Lower leg skin (tissue), 3 donors: ENCODE results near the gene MED10.

Experiments
- CTCF ChIP-seq, 3 donors: fragments of 450-650 bp; IDR thresholded peaks; one replicate each; pipeline ENCODE4 v1.5.1; 2016; ENCODE audit warnings: antibody characterized with exemption in 3 of 3, mild to moderate bottlenecking in 3 of 3, moderate library complexity in 2 of 3
- POLR2A ChIP-seq, 2 donors: fragments of 450-650 bp; IDR thresholded peaks; one replicate each; pipeline ENCODE4 v1.6.1; 2016 to 2017; ENCODE audit warnings: antibody characterized with exemption in 2 of 2, mild to moderate bottlenecking in 1 of 2, moderate library complexity in 1 of 2

- TF ChIP-seq POLR2A (IDR thresholded peaks at IDR 0.05): no peak
- TF ChIP-seq CTCF (IDR thresholded peaks at IDR 0.05): no peak
Observed at GRCh38 chr5:6365977-6366590, 12.3 kb downstream of the MED10 start.
